LoVo (cell line): ENCODE measurements around the gene FOXO3.
"Not testable (repeated sequence)": the region's sequence is repeated elsewhere in the genome, so short reads cannot be mapped to it uniquely, and the experiment has no call there.

Experiments used
- DNase-seq: peaks from one replicate; pipeline ENCODE4 v3.0.0-alpha.2; 2016; ENCODE audit warnings: low spot score

Gene FOXO3

GRCh38 chr6:108560463-108561308, at the start of gene FOXO3:
Gene FOXO3, plus strand, starts transcription at chr6:108560917. Its CDS starts 292 bp downstream, at chr6:108561209.
- DNase-seq, result peak; percentile 49

GRCh38 chr6:108518714-108519576, 41.8 kb upstream of the FOXO3 start:
- no peak for DNase-seq

DNA sequence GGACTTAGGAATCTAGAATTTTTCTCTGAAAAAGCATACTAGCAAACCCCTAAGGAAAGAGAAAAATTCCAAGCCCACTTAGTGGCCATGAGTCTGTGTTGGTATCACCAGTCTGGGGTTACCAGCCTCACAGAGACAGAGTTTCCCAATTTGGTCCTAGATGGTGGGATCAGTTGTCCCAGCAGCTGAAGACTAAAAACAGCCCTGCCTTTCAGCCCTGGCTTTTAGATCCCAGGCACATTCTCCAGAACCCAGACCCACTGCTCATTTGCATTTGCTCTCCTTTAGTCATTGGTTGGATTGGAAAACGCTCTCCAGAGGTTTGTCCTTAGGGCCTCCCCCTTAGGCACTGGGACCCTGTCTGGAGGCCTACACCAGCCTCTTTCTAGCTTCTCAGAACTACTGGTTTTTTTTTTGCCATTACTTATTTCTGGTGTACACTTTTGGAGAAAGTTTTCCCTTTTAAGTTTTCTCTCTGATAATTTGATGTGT, 39.1 kb upstream of the FOXO3 start:
- no peak for DNase-seq

- DNase-seq, result no peak
Measured at GRCh38 chr6:108523697-108524096, 37.0 kb upstream of the FOXO3 start.

GRCh38 chr6:108524528-108525248, 36.0 kb upstream of the FOXO3 start:
- DNase-seq, result no peak

DNA sequence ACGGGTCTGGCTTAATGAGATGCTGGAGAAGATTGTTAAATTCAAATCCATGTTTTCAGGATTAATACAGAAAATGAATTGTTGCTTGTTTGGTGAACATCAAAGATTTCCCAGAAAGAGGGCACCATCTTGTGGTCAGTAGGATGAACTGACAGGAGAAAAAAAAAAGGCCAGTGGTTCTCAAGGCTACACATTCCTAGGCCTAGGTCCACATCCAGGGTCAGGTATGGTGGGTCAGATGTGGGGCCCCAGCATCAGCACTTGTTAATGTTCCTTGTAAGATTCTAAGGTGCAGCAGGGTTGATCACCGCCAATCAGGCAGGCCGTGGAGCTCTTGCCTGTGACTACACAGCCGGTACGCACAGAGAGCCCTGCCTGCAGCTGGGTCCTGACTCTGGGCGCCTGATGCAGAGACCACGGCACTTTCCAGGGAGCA, 34.0 kb upstream of the FOXO3 start:
- peak; percentile 54 for DNase-seq

DNA sequence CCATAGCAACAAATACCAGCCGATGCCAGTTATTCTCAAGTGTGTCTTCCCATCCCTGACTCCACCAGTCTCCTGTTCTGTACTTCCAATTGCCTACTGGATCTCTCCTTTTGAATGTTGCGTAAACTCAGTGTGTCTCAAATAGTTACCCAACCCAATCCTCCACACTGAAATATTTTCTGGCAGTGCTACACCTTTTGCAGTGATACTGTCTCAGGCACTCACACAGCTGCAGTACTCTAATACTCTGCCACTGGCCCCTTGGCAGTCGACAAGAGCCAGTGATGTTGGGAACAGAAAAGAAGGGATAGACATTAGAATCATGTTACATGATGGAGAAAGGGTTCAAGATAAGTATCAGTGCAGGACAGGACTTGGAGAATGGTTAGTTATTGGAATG, 31.8 kb upstream of the FOXO3 start:
- no peak for DNase-seq

- no peak for DNase-seq
Measured at GRCh38 chr6:108531332-108531731, 29.4 kb upstream of the FOXO3 start.

- DNase-seq, result no peak
Measured at GRCh38 chr6:108535114-108535742, 25.5 kb upstream of the FOXO3 start.

DNA sequence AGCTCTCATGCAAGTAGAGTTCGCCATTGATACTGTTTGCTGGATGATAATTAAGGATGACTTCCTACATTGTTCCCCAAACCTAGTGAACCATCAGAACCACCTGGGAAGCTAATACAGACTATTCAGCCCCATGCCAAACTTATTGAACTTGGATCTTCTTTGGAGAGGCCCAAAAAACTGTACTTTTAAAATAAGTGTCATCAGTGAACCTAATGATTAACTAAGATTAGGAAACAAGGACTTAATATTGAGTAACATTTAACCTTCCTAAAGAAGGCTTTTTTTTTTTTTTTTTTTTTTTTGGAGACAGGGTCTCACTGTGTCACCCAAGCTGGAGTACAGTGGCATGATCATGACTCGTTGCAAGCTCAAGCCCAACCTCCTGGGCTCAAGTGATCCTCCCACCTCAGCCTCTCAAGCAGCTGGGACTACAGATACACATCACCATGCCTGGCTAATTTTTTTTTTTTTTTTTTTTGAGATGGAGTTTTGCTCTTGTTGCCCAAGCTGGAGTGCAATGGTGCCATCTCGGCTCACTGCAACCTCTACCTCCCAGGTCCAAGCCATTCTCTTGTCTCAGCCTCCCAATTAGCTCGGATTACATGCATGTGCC, 24.7 kb upstream of the FOXO3 start:
- DNase-seq, result not testable (repeated sequence)

DNA sequence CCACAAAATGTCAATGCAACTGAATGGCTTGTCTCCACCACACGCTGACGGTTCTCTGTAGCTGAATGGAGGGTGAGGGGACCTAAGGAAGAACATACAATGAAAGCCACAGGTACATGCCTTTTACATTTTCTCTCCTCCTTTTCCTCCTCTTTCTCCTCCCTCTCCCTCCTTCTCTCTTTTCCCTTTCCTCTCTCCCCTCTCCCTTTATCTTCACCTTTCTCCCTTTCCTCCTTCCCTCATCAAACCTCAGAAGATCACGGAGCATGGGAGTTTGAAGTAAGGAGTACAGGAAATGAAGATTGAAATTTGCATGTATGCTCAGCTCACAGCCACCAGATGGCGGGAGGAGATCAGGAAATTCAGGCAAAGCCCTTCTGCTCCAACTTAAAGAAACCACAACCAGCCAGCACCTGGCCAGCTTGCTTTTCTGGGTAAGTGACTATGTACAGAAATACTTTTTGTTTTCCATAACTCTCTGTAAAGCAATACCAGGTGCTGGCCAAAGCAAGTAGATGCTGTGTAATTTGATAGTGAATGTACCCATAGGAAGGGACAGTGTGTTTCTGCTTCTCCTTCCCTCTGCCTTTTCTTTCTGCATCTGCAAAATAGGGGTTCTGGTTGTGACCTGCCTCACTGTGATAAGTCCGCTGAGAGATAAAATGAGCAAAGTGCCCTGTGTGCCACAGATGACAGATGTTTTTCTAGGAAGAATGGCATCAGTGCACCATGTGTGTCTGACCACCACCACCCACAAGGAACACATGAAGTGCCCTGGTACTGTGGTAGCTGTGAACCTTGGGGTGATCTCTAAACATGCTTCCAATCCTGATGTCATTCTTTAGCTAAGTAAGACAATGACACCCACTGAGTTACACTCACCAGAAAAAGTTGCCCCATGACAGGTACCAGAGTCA, 18.6 kb upstream of the FOXO3 start:
- DNase-seq, result peak; percentile 76

GRCh38 chr6:108543175-108543940, 17.4 kb upstream of the FOXO3 start:
- DNase-seq, result no peak

GRCh38 chr6:108544606-108545005, 16.1 kb upstream of the FOXO3 start:
- DNase-seq, result no peak

- DNase-seq, result no peak
Measured at GRCh38 chr6:108546079-108547049, 14.4 kb upstream of the FOXO3 start.

GRCh38 chr6:108549241-108549640, 11.5 kb upstream of the FOXO3 start:
- DNase-seq, result no peak

DNA sequence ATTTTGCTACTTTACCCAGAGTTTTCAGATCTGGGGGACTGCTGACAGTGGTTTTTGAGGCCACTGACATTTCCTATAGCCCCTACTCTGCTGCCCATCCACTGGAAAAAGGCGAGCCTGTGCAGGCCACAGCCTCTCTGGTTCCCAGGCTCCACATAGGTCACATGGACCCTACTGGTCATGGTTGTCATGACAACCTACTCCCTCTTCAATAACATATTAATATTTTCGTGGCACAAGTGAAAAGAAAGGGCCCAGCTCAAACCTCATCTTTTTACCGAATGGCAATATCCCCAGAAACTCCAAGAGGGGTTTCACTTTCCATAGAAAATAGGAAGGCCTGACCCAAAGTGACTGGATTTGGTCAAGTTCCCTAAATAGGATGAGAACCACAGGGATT, 11.0 kb upstream of the FOXO3 start:
- DNase-seq, result no peak

- DNase-seq, result no peak
Measured at GRCh38 chr6:108550256-108550655, 10.5 kb upstream of the FOXO3 start.

DNA sequence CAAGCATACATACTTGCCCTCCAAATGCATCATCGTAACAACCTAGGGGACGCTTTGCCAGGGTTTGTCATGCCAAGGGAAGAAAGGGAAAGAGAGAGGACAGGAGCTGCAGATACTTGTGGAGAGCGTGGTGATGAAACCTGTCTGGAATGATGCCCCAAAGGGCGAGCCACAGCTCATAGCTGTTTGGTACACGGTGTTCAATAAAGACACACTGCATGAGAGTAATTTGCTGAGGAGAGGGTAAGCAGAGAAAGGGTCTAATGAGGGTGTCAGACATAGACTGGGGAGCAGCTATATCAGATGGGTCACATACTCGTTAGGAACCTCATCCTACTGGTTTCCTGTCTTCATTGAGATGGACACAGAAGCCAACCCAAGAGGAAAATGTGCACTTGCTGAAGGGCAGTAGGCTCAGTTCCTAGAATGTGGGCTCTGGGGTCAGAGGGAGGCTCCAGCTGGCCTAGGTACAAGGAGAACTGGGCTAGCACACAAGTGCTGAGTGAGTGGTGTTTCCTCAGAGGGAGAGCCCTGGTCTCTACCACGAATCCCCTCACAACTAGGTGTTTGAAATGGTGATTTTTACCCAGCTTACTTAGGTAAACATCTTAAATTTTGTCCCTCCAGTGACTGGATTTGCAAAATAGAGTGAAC, 5.2 kb upstream of the FOXO3 start:
- no peak for DNase-seq
